Fibroblast of skin of left quadriceps (primary cell): ENCODE results near the gene COX10.
"Not testable (repeated sequence)": the region's sequence is repeated elsewhere in the genome, so short reads cannot be mapped to it uniquely, and the experiment has no call there.

Experiments
- DNase-seq, 2 experiments: peaks; one replicate each; pipeline ENCODE4 v3.0.0-alpha.2; 2013; ENCODE audit warnings: low read depth in 2 of 2

The COX10 gene

GRCh38 chr17:14205380-14205779, 136.1 kb downstream of the COX10 start:
- no peak for DNase-seq

GRCh38 chr17:14205992-14206461, 136.7 kb downstream of the COX10 start:
- no peak for DNase-seq

- no peak for DNase-seq
Observed at GRCh38 chr17:14206891-14207290, 137.6 kb downstream of the COX10 start.

GRCh38 chr17:14207791-14208190, 138.5 kb downstream of the COX10 start:
- DNase-seq = no peak

- no peak for DNase-seq
Observed at GRCh38 chr17:14209215-14209614, 139.9 kb downstream of the COX10 start.

- no peak for DNase-seq
Observed at GRCh38 chr17:14211246-14211645, 141.9 kb downstream of the COX10 start.

GRCh38 chr17:14211801-14212200, 142.5 kb downstream of the COX10 start:
- no peak for DNase-seq

- no peak for DNase-seq
Observed at GRCh38 chr17:14212401-14212800, 143.1 kb downstream of the COX10 start.

GRCh38 chr17:14214271-14214670, 145.0 kb downstream of the COX10 start:
- DNase-seq = no peak

GRCh38 chr17:14222611-14223010, 153.3 kb downstream of the COX10 start:
- DNase-seq = no peak

- no peak for DNase-seq
Observed at GRCh38 chr17:14225254-14225980, 156.1 kb downstream of the COX10 start.

GRCh38 chr17:14227052-14227451, 157.7 kb downstream of the COX10 start:
- no peak for DNase-seq

- peak in 1 of 2 experiments; percentile 20 for DNase-seq
Observed at GRCh38 chr17:14228903-14229302, 159.6 kb downstream of the COX10 start.

- DNase-seq = peak; percentile 21 to 25
Observed at GRCh38 chr17:14231187-14231586, 161.9 kb downstream of the COX10 start.

- DNase-seq = not testable (repeated sequence)
Observed at GRCh38 chr17:14235047-14235446, 165.7 kb downstream of the COX10 start.

- DNase-seq = not testable (repeated sequence)
Observed at GRCh38 chr17:14236032-14236431, 166.7 kb downstream of the COX10 start.

GRCh38 chr17:14236762-14237161, 167.5 kb downstream of the COX10 start, which contains the start of gene CDRT15:
CDRT15 (minus strand) TSS chr17:14236862; CDS start chr17:14236833, 29 bp downstream.
- not testable (repeated sequence) for DNase-seq

GRCh38 chr17:14239271-14239670, 170.0 kb downstream of the COX10 start:
- DNase-seq = not testable (repeated sequence)

- DNase-seq = no peak
Observed at GRCh38 chr17:14245002-14245401, 175.7 kb downstream of the COX10 start.

GRCh38 chr17:14245629-14246028, 176.3 kb downstream of the COX10 start:
- no peak for DNase-seq
